ENCODE measurements around the gene LRRFIP2. TPM values are rescaled to one million over a fixed set of nuclear protein-coding genes. Genes with fewer than 3 reads are reported as not detected.
"Not testable (repeated sequence)": the region's sequence is repeated elsewhere in the genome, so short reads cannot be mapped to it uniquely, and the experiment has no call there.

LRRFIP2 gene
- total and polyA plus RNA-seq, 8 donors: 25.9 to 131 (median 39.0) TPM

DNA sequence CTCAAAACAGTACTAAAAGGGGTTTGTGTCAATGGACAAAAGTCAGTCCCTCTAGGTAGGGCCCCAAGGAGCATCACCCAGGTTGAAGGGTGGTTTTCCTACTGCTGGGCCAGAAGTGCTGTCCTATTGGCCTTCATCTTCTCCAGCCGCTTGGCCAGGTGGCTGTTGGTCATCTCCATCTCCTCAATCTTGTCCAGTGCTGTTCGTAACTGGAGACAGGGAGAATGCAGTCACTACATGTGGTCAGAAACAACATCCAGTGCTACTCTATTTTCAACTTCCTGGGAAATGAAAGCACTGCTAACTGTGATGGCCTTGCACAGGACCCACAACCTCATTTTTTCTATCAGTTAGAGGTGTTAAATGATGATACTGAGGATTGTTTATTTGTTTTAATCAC is 120.6 kb downstream of the LRRFIP2 start:
- WGBS, 5 donors: 88 to 97% (median 96%) methylated on average over 2 of the region's 2 CpGs

GRCh38 chr3:37053337-37053736 is 121.0 kb downstream of the LRRFIP2 start:
- TF ChIP-seq POLR2AphosphoS5 (IDR thresholded peaks at IDR 0.05) (no peak), EP300 (IDR thresholded peaks at IDR 0.05) (no peak), POLR2A (IDR thresholded peaks at IDR 0.05) (no peak)
- TF ChIP-seq, protein P1, sequence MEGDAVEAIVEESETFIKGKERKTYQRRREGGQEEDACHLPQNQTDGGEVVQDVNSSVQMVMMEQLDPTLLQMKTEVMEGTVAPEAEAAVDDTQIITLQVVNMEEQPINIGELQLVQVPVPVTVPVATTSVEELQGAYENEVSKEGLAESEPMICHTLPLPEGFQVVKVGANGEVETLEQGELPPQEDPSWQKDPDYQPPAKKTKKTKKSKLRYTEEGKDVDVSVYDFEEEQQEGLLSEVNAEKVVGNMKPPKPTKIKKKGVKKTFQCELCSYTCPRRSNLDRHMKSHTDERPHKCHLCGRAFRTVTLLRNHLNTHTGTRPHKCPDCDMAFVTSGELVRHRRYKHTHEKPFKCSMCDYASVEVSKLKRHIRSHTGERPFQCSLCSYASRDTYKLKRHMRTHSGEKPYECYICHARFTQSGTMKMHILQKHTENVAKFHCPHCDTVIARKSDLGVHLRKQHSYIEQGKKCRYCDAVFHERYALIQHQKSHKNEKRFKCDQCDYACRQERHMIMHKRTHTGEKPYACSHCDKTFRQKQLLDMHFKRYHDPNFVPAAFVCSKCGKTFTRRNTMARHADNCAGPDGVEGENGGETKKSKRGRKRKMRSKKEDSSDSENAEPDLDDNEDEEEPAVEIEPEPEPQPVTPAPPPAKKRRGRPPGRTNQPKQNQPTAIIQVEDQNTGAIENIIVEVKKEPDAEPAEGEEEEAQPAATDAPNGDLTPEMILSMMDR (IDR thresholded peaks at IDR 0.05): no peak
- peaks cover 15 to 57% (median 25%) of the 10 kb centered on the region in 4 donors for H3K4me1 ChIP-seq
- DNase-seq: no peak
- H3K4me3 ChIP-seq: no peak overlapping the region
- no peaks in the 10 kb centered on the region for H3K27me3 ChIP-seq
- peaks cover 39 to 100% (median 92%) of the 10 kb centered on the region in 4 donors for H3K36me3 ChIP-seq
- intact Hi-C loops (cut with DNase I; ENCODE audit: low total_unique reads): no loop called here
- H3K9me3 ChIP-seq: no peaks in the 10 kb centered on the region
- WGBS, 5 donors: 41 to 59% (median 56%) methylated on average over 6 of the region's 6 CpGs
- H3K27ac ChIP-seq: peak overlapping the region in 4 of 5 donors; percentile 8 to 71 (median 62)

More for the DNA sequence above, 120.6 kb downstream of the LRRFIP2 start:
- intact Hi-C loops (cut with DNase I; ENCODE audit: low total_unique reads): no loop called here
- TF ChIP-seq, protein P1 (IDR thresholded peaks at IDR 0.05): no peak
- TF ChIP-seq EP300 (IDR thresholded peaks at IDR 0.05) (no peak), POLR2AphosphoS5 (IDR thresholded peaks at IDR 0.05) (no peak), POLR2A (IDR thresholded peaks at IDR 0.05) (no peak)
- peak overlapping the region; percentile 8 to 71 (median 53) for H3K27ac ChIP-seq
- H3K9me3 ChIP-seq: no peaks in the 10 kb centered on the region
- no peak for DNase-seq
- H3K27me3 ChIP-seq: no peaks in the 10 kb centered on the region
- H3K36me3 ChIP-seq: peaks cover 40 to 100% (median 92%) of the 10 kb centered on the region in 4 donors
- H3K4me1 ChIP-seq: peaks cover 15 to 57% (median 25%) of the 10 kb centered on the region in 4 donors
- no peak overlapping the region for H3K4me3 ChIP-seq

DNA sequence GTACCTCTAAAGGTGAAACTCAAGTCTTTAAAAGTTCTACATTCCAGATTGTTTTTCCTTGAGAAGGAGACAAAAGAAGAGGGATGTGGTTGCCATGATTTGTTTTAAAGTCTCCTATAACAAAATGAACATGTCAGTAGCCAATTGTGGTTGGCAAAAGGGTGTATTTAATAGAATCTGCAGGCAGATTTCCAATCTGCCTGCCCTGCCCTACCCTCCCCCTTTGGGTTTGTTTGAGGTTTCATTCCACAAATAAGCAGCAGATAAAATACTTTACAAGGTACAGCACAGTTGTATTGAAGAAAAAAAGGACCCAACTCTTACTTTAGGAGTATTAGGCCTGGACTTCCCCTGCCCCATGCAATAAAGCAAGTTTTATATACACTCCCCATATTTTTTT is 121.5 kb downstream of the LRRFIP2 start:
- TF ChIP-seq EP300 (IDR thresholded peaks at IDR 0.05): no peak
- TF ChIP-seq POLR2AphosphoS5 (IDR thresholded peaks at IDR 0.05): no peak
- TF ChIP-seq, protein P1 (IDR thresholded peaks at IDR 0.05): no peak
- TF ChIP-seq POLR2A (IDR thresholded peaks at IDR 0.05): no peak
- peaks cover 15 to 57% (median 25%) of the 10 kb centered on the region in 4 donors for H3K4me1 ChIP-seq
- H3K4me3 ChIP-seq: no peak overlapping the region
- no peaks in the 10 kb centered on the region for H3K27me3 ChIP-seq
- H3K9me3 ChIP-seq: no peaks in the 10 kb centered on the region
- intact Hi-C loops (cut with DNase I; ENCODE audit: low total_unique reads): no loop called here
- DNase-seq: peak in 1 of 2 donors; percentile 44
- H3K36me3 ChIP-seq: peaks cover 39 to 100% (median 92%) of the 10 kb centered on the region in 4 donors
- H3K27ac ChIP-seq: peak overlapping the region in 4 of 5 donors; percentile 8 to 71 (median 62)

DNA sequence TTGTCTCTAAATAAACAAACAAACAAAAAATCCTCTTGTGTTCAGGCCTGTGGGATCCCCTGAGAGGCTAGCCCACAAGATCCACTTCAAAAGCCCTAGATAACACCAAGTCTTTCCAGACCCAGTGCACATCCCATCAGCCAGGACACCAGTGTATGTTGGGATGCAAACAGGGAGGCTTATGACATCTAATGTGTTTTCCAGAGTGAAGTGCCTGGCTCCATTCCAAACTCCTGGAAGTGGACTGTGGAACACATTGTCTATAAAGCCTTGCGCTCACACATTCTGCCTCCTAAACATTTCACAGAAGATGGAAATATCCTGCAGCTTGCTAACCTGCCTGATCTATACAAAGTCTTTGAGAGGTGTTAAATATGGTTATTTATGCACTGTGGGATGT is 124.1 kb downstream of the LRRFIP2 start:
- Histone ChIP-seq H3K27ac (no peak overlapping the region), H3K36me3 (peaks cover 48 to 97% (median 89%) of the 10 kb centered on the region in 4 donors), H3K9me3 (no peaks in the 10 kb centered on the region), H3K4me1 (peaks cover 13 to 39% (median 21%) of the 10 kb centered on the region in 4 donors), H3K27me3 (no peaks in the 10 kb centered on the region), H3K4me3 (no peak overlapping the region)
- WGBS, 5 donors: 97 to 100% (median 100%) methylated on average over 1 of the region's 1 CpG
- DNase-seq: peak in 1 of 2 donors; percentile 28
- intact Hi-C loops (cut with DNase I; ENCODE audit: low total_unique reads): no loop called here
- no peak for TF ChIP-seq POLR2A (IDR thresholded peaks at IDR 0.05)
- TF ChIP-seq EP300 (IDR thresholded peaks at IDR 0.05): no peak
- no peak for TF ChIP-seq POLR2AphosphoS5 (IDR thresholded peaks at IDR 0.05)
- TF ChIP-seq, protein P1 (IDR thresholded peaks at IDR 0.05): no peak

GRCh38 chr3:37042712-37043111 is 131.7 kb downstream of the LRRFIP2 start:
- H3K9me3 ChIP-seq; H3K27ac ChIP-seq; intact Hi-C loops (cut with DNase I; ENCODE audit: low total_unique reads); H3K4me3 ChIP-seq; H3K27me3 ChIP-seq: not testable (repeated sequence)
- peaks cover 9 to 73% (median 62%) of the 10 kb centered on the region in 4 donors for H3K36me3 ChIP-seq
- WGBS, 5 donors: 54 to 75% (median 67%) methylated on average over 3 of the region's 3 CpGs
- H3K4me1 ChIP-seq: peaks cover 0 to 21% (median 3%) of the 10 kb centered on the region in 4 donors
- DNase-seq: peak in 1 of 2 donors; percentile 29
